HG02840 (cell line): ENCODE results near the gene PIP4K2A.
"Not testable (repeated sequence)": the region's sequence is repeated elsewhere in the genome, so short reads cannot be mapped to it uniquely, and the experiment has no call there.

Experiments
- ATAC-seq: cut with Tn5 transposase; IDR thresholded peaks from one replicate; pipeline ENCODE4 v1.9.1; 2021; ENCODE audit warnings: mild to moderate bottlenecking, moderate library complexity, moderate number of reproducible peaks; ENCODE audit not compliant: unreplicated experiment, low FRiP score

PIP4K2A gene

GRCh38 chr10:22720667-22721066 is 6.3 kb upstream of the PIP4K2A start:
- no peak for ATAC-seq

- no peak for ATAC-seq
These were observed 5.1 kb upstream of the PIP4K2A start for GRCh38 chr10:22719406-22720042.

DNA sequence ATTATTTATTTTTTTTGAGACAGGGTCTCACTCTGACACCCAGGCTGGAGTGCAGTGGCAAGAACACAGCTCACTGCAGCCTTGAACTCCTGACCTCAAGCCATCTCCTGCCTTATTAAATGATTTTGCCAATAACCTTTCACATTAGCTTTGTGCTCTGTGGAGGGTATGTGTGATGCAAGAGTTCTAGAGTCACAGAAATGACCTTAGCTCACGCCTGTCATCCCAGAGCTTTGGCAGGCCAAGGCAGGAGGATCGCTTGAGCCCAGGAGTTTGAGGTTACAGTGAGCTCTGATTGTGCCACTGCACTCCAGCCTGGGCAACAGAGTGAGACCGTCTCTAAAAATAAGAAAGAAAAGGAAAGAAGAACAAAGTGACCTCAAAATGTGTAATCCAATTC is 4.3 kb upstream of the PIP4K2A start:
- ATAC-seq = not testable (repeated sequence)

- no peak for ATAC-seq
These were observed 3.4 kb upstream of the PIP4K2A start for GRCh38 chr10:22717728-22718127.

DNA sequence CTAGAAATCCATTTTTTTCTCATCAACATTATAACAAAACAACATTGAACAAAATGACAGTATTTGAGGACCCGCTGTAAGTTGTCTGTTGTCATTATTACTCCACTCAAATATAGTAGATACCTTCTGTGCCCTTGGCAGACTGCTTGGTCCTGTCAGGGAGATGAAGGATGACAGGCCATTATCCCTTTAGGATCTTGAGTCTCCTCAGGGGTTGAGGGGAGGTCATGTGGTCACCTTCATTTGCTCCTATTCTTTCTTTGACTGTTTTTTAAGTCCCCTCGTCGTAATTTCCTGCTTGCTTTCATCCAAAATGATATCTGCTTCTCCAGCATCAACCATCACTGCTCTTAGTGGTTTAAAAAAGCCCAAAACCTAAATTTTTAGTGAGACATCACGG is 2.6 kb upstream of the PIP4K2A start:
- no peak for ATAC-seq

DNA sequence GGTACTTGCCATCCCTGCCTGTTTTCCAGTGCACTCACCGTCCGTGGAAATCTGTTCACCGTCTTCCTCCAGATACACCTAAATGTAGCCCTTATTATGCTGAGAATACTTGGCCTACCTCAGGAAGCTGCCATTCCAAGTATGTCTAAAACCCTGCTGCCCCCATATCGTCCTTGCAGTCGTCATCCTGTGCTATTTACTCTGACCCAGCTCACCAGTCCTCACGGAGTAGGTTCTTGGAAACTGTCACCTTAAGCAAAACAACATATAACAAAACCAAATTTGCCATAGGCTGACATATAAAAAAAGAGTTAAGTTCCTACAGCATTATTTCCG is 880 bp upstream of the PIP4K2A start:
- ATAC-seq = no peak

DNA sequence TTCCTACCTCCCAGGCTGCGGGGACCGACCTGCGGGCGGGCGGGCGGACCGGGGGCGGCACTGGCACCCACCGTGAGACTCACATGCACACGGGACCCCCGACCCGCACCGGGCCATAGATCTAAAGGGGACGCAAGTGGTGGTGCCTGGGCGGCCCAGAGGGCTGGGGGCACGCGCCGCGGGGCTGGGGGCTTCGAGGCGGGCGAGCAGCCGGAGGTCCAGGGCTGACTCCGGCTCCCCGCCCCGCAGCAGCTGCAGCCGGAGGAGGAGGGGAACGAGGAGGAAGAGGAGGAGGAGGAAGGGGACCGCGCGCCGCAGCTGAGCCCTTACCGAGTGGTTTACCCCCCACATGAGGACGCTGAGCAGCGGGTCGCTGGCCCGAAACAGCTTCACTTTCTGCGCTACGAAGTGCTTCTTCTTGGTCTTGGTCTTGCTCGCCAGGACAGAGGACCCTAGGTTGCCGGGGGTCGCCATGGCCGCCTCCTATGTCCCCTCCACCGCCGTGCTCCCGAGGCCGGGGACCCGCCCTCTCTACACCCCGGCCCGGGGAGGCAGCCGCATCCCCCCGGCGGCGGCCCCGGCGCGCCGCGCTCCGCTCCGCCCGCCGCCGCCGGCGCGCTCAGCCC is 412 bp downstream of the PIP4K2A start:
- ATAC-seq = peak; percentile 32

DNA sequence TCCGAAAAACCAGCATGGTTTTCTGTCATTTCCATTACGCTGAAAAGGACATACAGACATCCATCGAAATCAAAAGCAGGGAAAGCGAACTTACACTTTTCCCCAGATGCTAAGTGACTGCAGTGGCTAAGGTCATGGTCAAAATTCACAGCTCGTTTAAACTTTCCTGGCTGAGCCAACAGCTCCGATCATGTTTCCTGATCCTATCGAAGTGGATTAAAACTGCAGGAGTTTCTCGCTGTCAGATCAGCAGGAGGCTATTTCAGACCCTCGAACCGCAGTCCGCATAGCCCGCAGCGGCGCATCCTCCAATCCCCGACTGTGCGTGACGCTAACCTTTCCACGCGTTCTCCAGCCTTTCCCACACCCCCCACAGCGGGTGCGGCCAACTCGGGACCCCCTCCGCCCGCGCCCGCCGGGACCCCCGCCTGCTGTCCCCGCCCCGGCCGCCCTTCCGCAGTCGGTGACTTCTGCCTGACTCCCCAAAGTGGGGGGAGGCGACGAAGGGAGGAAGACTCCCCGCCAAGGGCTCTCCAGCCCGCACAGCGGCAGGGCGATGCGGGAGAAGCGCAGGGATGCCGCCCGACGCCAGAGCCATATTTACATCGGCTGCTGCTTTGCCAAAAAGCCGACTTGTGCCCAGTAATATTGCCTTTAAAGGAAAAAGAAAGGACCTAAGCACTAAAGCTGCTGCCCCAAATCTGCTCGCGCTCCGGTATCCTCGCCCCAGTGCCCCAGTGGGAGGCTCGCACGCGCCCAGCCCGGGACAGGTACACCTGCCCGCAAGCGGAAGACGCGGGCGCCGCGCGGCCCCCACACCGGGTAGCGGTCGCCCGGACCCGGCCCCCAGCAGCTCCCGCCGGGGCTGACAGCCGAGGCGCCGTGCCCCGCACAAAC is 1.2 kb downstream of the PIP4K2A start:
- peak; percentile 17 for ATAC-seq

DNA sequence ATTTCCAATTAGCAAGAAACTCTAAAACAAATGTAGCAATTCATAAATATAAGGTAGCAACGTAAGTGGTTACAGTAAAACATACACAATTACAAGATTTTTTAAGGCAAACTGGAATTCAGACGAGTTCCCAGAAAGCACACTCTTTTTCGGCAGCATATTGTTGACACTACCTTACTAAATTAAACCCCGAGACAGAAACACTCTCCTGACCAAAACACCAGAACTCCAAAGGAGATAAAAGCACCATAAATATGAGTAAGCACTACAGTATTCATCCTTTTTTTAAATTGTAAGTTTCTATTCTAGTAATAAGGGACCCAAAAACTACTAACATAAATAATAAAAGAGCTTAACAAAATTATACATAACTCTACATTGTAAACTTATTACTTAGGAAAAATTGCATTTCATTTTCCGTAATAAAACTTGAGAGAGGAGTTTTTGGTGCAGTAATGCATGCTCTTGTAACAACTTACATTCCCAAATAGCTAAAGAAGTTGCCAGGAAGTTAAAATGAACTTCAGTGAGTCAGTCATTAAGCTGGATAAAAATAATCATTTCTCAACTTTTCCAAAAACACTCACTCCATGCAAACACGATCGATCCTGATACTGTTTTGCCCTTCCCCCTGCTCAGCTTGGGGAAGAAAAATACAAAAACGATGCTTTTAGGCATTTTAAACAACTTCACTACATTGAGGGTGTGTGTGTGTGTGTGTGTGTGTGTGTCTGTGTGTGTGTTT is 2.0 kb downstream of the PIP4K2A start:
- no peak for ATAC-seq

DNA sequence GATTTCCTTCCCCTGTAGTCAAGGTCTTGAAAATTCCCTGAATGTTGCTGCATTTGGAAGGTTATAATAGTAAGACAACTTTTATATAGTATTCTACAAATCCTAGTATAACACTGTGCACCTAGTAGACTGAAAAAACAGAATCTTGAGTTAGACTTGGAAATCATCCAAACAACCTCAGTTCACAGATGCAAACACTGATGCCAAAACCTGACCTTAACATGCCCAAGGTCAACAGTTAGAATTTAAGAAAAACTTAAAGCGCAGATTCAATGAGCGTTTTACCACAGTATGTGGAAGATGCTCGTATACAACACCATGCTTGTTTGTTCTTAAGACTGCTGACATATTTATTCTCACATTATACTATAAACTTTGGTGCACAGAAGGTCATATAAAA is 3.0 kb downstream of the PIP4K2A start:
- ATAC-seq = no peak

GRCh38 chr10:22710139-22710745 is 4.1 kb downstream of the PIP4K2A start:
- ATAC-seq = no peak

GRCh38 chr10:22708772-22709171 is 5.6 kb downstream of the PIP4K2A start:
- ATAC-seq = no peak

- ATAC-seq = no peak
These were observed 8.9 kb downstream of the PIP4K2A start for GRCh38 chr10:22705527-22705926.

GRCh38 chr10:22704942-22705341 is 9.4 kb downstream of the PIP4K2A start:
- no peak for ATAC-seq

DNA sequence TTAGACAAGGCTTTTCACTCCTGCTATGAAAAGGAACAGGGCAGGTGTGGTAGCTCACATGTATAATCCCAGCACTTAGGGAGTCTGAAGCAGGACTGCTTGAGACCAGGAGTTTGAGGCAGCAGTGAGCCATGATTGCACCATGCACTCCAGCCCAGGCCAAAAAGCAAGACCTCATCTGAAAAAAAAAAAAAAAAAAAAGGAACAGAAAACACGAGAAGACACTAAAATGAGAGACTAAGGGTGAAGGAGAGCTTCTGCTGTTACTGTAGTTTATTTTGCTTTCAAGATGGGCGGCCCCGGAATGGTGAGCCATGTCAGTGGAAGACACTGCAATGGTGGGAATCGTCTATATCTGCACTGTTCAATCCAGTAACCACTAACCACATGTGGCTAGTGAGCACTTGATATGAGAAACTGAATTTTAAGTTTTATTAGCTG is 9.9 kb downstream of the PIP4K2A start:
- no peak for ATAC-seq

DNA sequence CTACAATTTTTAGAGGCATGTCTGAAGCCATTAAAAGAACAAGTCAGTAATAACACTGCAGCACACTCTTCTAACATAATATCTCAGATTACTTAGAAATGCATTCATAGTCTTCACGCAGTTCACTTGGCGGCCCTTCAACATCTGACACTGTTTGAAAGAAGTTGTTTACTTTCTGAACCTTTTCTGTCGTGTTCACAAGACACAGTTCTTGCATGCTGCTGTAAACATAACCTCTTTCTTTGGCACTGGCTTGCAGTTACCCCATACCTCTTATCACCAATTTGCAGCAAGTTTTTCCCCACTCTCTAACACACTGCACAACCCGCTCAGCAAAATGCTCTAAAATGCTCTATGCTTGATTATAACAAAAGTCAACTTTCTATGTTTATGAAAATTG is 12.0 kb downstream of the PIP4K2A start:
- no peak for ATAC-seq

DNA sequence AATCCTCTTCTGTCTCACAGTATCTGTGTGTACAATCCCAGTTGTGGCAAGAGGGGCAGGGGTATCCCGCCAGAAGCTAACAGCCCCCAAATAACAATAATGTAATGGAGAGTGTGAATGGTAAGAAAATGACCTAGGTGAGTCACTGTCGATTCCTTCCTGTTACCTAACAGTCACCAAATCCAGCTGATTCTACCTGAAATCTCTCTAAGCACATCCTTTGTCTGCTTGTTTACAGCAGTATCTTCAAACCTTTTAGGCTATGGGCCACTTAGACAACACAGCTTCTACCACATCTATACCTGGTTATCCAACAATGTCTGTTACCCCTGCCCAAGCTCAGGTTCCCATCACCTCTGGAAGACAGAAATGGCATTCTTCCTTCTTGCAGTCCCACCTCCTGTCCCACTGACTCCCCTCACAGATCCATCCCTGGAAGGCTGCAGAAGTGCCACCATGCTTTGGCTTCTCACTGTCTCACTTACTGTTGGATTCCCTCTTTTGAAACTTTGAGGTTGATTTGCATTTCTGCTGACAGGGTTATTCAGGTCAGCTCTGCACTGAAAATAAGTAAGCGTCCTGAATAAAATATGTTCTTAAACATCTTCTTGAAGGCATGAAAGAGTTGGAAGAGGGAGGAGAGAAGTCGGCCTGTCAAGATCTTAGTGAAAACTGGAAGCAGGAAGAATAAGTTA is 13.1 kb downstream of the PIP4K2A start:
- ATAC-seq = no peak

DNA sequence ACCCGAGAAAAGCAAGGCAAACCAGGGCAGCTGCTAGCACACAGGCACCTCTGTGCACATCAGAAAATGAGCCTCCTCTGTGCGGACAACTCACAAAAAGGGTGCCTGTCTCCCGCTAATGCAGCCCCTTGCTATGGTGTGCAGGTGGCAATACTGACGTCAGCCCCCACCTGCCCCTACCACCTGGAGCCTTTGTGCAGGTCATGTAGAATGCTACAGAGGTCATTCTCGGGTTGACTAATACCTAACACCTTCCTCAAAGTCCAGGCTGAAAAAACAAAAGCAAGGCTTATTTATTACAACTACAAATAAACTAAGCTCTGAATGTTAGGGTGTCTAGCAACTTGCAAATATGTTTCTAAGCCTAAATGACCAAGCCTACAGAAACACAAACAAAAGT is 13.9 kb downstream of the PIP4K2A start:
- ATAC-seq = no peak

- ATAC-seq = no peak
These were observed 14.4 kb downstream of the PIP4K2A start for GRCh38 chr10:22699976-22700375.

- ATAC-seq = no peak
These were observed 15.4 kb downstream of the PIP4K2A start for GRCh38 chr10:22698941-22699440.
